Left ventricle myocardium superior (tissue), 1 donor: ENCODE results near the gene OPRL1. TPM values are rescaled to one million over a fixed set of nuclear protein-coding genes. Genes with fewer than 3 reads are reported as not detected.

ENCODE experiments used
- ATAC-seq: fragments of 200-7000 bp; cut with Tn5 transposase; one replicate; pipeline ENCODE4 v1.9.1; 2020; ENCODE audit warnings: mild to moderate bottlenecking, moderate library complexity
- DNase-seq: peaks from one replicate; pipeline ENCODE4 v3.0.0-alpha.2; 2020
- intact Hi-C: fragments of 100-400 bp; cut with micrococcal nuclease; formaldehyde crosslinking; loops from one replicate; pipeline ENCODE4 v1.11.0; 2022
- total RNA-seq: library from RNA; stranded (reverse); fragmentation: NEBNext Ultra II Directional; extraction: Animal tissue kit (Norgen Biotek cat#: 25700); gene quantifications from one replicate; pipeline ENCODE4 v1.2.1, GENCODE V29; 2021
- donor health status: DM: no; HTN: yes; CAD: no; lungs with severe emphysema.

The OPRL1 gene
- total RNA-seq, 1 donor from 2014 or later, result 0.27 TPM

DNA sequence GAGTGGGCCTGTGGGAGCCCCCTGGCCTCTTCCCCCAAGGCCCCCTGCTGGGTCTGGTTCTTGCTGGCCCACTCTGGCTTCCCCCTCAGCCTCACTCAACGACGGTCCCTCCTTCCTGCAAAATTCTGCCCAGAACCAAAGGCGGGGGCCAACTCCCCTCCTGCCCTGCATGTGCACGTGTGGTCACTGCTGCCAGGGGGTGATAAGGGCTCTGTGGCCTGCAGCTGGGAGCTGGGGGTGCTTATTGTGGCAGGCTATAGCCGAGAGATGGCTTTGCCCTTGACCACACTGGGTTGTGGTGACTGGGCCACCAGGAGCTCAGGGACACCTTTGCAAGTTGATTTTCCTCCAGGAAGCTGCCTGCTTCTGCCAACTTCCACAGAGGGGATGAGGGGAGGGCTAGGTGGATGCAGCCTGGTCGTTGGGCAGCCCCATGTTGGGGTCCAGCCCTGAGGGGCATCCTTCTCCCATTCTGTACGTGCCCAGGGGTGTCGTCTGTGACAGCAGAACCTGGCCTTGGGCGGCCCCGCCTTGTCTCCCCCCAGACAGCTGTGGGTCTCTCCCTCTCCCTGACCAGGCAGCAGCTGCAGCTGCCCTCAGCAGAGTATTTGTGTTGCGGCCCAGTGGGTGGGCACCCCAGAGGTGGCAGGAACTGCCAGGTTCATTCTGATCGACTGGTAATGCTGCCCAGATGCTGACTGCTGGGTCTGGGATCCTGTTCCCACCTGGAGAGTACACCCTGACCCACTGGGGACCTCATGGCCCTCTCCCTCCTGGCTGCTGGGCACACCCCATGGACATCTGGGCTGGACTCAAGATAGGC is 11.3 kb upstream of the OPRL1 start:
- ATAC-seq, result no peak
- intact Hi-C loops, result no loop called here
- DNase-seq, result no peak

DNA sequence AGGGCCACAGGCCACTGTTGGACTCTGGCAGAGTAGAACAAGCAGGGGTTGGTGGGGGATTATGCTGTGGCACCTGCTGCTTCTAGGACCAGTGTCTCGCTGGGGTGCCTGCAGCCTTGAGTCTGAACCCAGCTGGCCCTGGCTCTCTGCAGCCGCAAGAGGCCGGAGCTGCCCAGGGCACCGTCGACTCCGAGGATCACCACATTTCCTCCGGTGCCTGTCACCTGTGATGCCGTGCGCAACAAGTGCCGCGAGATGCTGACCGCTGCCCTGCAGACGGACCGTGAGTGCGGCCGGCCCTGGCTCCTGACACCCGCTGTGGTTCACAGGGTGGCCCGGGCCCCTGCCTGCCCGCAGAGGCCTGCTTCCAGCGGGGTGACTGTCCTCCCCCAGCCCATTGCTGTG is 10.7 kb upstream of the OPRL1 start:
- intact Hi-C loops, result no loop called here
- DNase-seq (no peak), ATAC-seq (no peak)

DNA sequence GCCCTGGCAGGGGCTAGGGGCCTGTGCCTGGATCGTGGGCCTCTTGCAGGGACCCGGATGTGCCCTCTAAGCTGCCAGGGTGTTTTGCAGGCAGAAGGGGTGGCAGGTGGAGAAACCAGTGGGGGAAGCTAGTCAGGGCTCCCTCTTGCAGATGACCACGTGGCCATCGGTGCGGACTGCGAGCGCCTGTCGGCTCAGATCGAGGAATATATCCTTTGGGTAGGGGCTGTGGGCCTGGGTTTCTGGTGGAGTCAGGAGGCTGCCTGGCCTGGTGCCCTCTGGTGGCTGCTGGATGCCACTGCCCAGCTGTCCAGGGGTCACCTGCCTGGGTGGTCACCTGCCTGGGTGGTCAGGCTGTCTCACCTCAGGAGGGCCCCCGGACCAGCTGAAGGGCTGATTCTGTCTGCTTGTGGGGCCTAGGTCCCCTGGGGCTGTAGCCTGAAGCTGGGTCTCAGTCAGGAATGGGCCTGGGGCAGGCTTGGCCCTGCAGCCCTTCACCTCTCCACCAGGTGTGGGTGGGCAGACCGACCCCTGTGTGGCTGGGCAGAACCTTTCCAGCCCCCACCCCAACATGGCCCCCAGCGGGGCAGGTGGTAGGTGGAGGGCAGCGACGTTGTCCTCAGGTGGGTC is 10.2 kb upstream of the OPRL1 start:
- ATAC-seq (peak; percentile 14), DNase-seq (peak; percentile 60)
- intact Hi-C loops, result no loop called here

GRCh38 chr20:64070244-64070993 is 9.5 kb upstream of the OPRL1 start:
- ATAC-seq (no peak), DNase-seq (no peak)
- intact Hi-C loops, result no loop called here

GRCh38 chr20:64071341-64072332 is 8.2 kb upstream of the OPRL1 start:
- no peak for ATAC-seq
- intact Hi-C loops, result no loop called here
- no peak for DNase-seq

DNA sequence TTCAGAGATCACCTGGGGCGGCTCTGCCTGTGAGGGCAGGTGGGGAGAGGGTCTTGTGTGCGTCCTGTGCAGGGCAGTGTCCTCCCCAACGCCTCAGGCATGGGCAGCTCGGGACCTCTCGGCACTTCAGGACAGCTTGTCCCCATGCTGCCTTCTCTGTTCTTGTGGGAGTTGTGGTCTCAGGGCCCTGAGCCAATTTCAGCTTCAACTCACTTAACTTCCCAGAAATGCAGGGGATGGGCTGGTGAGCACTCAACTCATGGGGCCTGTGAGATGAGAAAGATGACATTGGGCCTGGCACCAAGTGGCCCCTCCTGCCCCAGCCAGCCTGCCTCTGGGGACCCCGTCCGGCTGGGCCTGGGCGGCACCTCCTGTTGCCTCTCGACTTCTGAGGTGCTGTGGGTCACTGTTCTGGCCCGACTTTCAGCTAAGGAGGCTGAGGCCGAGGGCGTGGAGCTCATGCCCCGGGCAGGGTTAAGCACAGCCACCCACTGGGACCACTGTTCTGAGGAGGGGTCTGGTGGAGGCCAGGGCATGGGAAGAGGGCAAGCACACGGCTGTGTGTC is 7.3 kb upstream of the OPRL1 start:
- no peak for DNase-seq

DNA sequence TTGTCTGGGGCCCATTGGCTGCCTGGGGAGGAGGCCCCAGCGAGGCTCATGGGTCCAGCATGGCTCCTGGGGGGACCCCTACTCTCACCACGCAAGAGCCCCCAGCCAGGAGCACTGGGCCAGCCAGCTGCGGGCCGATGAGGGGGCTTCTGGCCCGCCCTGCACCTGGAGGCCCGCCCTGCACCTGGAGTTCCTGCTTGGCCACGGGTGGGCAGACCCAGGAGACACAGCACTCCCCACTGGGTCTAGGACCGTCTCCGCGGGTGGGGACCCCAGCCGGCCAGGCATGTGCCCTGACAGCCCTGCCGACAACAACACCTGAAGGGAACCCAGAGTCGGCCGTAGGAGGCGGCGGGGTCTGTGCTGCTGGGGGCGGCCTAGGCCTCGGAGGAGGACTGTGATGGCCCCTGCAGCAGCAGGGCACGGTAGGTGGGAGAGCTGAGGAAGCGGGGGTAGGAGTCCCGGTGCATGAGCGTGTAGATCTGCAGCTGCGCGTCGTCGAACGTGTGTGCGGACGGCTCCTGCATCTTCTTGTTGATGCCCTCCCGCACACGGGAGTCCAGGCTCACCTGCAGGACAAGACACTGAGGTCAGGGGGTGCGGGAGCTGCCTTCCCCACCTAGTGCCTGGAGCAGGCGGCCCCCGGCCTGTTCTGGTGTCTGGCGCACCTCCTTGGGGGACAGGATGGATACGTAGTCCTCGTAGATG is 6.3 kb upstream of the OPRL1 start:
- ATAC-seq (no peak), DNase-seq (no peak)
- intact Hi-C loops, result no loop called here

More for the DNA sequence above, 7.3 kb upstream of the OPRL1 start:
- intact Hi-C loops, result no loop called here
- no peak for ATAC-seq

- intact Hi-C loops, result no loop called here
- DNase-seq (no peak), ATAC-seq (no peak)
Measured at GRCh38 chr20:64074184-64074789, 5.6 kb upstream of the OPRL1 start.

DNA sequence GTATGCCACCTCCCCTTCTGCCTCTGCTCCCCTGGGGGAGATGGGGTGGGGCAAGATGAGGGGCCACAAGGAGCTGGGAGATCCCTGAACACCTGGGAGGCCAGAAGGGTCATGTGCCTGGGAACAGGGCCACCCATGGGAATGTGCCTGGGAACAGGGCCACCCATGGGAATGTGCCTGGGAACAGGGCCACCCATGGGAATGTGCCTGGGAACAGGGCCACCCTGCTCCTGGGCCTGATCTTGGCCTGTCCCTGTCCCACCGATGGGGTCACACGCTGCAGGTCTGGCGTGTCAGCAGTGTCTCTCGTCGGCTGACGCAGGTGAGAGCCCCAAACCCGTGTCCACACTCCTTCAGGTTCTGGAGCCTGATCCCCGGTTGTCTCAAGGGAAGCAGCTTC is 4.9 kb upstream of the OPRL1 start:
- intact Hi-C loops, result no loop called here
- DNase-seq, result no peak

GRCh38 chr20:64075556-64075955 is 4.3 kb upstream of the OPRL1 start:
- DNase-seq (no peak), ATAC-seq (no peak)
- intact Hi-C loops, result no loop called here

More for the DNA sequence above, 4.9 kb upstream of the OPRL1 start:
- no peak for ATAC-seq

DNA sequence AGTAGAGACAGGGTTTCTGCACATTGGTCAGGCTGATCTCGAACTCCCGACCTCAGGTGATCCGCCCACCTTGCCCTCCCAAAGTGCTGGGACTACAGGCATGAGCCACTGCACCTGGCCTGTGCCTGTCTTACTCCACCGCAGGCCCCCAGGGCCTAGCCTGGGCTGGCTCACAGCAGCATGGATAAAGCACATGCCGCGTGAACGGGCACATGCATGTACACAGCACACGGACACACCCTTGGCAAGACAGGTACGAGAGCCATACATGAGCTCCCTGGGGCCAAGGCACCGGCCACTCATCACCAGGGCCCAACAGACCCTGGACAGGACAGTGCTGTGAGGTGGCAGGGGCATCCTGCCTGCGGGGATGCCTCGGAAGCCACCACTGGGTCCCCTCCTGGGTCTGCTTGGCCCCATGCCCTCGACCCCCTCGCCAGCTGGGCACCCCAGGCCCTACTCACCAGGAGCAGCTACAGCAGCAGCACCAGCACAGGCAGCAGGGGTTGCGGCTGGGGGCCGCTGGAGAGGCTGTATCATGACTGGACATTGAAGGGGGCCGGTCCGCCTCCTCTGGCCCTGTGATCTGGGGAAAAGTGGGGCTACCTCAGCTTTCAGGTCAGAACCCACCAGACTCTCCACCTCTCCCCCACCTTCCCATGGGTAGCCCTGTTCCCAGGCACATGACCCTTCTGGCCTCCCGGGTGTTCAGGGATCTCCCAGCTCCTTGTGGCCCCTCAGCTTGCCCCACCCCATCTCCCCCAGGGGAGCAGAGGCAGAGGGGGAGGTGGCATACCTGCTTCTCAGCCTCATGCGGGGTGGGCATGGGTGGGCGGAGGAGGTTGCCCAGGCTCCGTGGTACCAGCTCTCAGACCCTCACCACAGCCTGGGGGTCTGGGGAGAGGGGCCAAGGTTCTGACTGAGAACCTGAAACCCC is 3.6 kb upstream of the OPRL1 start:
- no peak for ATAC-seq
- intact Hi-C loops, result no loop called here
- DNase-seq, result no peak

GRCh38 chr20:64077094-64077493 is 2.8 kb upstream of the OPRL1 start:
- ATAC-seq (peak; percentile 2), DNase-seq (peak; percentile 60)
- intact Hi-C loops, result no loop called here

DNA sequence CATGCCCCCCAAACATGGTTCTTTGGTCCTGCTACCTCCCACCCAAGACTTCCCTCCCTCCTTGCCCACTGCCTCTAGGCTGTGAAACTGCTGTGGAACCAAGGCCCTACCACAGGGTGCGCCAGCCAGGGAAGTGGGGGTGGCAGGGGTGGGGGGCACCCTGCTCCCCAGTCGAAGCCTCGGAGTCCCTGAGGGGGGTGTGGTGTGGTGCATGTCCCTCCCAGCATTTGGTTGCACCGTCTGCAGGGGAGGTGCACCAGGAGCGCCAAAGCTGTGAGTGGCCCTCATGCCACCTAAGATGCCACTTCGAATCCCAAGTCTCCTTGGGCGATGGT is 2.4 kb upstream of the OPRL1 start:
- ATAC-seq, result no peak
- intact Hi-C loops, result no loop called here
- no peak for DNase-seq

DNA sequence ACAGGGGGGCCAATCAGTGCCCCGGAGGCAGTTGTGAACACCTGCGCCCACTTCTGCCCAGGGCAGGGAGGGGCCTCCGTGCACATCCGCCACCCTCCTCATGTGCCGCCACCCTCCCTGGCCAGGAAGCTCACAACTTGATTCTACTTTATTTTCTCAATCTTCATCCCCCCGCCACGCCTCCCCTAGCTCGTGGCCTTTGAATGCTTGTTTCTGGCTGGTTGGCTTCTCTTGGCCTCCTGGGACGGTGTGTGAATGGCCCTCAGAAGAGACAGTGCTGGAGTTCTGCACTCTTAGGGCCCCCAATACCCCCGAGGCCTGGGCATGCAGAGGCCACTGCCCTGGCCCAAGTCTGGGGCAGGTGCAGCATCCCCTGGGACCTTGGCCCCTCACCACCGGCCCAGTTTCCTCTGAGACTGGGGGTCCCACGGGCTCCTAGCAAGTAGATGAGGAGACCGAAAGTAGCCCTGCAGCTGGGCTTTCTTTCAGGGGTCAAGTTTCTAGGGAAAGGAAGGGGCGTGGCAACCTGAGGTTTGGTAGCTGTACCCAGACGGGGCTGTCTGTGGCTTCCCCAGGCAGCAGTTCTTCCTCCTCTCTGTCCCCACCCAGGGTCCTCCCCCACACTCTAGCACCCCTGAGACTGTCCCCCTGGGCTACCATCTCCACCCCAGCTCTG is 1.9 kb upstream of the OPRL1 start:
- intact Hi-C loops, result no loop called here
- no peak for DNase-seq

GRCh38 chr20:64078934-64079272 is 979 bp upstream of the OPRL1 start:
- no peak for ATAC-seq
- no peak for DNase-seq
- intact Hi-C loops, result no loop called here

More for the DNA sequence above, 1.9 kb upstream of the OPRL1 start:
- ATAC-seq, result peak; percentile 6

DNA sequence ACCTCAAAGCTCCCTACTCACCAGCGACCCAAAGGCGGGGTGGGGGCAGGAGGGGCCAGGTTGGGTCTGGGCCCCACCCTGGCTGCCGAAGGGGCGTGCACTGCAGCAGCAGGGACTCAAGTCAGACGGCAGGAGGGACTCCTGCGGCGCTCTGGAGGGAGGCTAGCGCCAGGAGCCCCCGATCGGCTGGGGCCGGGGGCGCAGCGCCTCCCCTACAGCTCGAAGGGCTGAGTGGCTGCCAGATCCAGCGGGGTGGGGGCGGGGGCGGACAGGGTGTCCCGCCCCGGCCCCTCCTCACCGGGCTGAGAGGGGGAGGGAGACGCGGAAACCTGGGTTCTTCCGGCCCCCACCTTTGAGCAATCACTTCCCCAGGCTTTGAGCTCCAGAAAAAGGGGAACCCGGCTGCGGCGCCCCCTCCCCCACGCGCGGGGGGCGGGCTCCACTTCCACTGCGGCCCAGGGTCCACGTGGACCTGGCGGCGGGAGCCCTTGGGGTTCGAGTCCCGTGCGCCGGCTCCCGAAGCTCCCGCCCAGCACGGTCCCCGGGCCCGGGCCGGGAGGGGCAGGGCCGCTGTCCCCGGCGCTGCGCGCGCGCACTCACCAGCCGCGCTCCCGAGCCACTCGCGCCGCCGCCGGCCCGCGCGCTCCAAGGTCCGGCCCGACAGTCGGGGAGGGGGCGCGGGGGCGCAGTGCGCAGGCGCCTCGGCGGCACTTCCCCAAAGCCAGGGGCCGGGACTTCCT is 439 bp upstream of the OPRL1 start, which contains the start of gene RGS19:
Gene RGS19, minus strand, starts transcription at position 246 of the 740 bp plus-strand sequence. CDS start 2,632 bp downstream, outside the sequence.
- intact Hi-C loops, result no loop called here
- DNase-seq (peak; percentile 90), ATAC-seq (peak; percentile 70)
